Measurements from ENCODE around the gene CCZ1B.
"Not testable (repeated sequence)": the region's sequence is repeated elsewhere in the genome, so short reads cannot be mapped to it uniquely, and the experiment has no call there.

The CCZ1B gene

DNA sequence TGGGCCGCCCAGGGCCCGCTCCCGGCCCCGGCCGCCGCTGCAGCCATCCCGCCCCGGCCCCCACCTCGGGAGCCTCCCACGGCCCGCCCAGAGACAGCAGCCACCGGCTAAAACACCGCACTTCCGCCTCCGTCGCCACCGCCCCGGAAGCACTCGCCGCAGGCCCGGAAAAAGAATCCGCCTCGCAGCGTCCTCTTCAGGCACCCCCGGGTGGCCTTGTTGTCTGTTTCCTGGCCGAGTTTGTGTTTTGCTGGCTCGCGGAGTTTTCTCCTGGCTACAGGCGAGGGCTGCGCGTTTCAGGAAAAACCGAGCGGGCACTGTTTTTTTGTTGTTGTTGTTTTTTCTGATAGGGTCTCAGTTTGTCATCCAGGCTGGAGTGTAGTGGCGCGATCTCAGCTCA is at the start of gene CCZ1B:
Gene CCZ1B (minus strand): TSS at position 125 of the 400 bp plus-strand sequence. CDS start 78 bp downstream, at position 47.
- DNase-seq: peak; percentile 92

DNA sequence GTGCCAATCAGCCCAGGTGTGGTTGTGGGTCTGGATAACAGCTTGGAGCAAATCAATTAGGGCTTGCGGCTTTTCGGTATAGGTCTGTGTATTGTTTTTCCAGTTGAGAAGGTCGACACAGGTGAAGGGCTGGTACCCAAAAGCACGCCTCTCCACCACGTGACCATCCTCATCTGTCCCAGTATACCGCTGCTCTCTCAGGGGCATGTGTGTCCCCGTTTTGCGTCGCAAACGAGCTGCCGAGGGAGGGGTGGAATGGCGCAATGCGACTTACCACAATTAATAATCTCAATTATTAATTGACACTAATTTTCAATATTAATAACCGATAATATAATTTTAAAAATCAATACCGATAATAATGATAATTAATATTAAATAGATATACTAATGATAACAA is 48.9 kb upstream of the CCZ1B start:
- not testable (repeated sequence) for DNase-seq

DNA sequence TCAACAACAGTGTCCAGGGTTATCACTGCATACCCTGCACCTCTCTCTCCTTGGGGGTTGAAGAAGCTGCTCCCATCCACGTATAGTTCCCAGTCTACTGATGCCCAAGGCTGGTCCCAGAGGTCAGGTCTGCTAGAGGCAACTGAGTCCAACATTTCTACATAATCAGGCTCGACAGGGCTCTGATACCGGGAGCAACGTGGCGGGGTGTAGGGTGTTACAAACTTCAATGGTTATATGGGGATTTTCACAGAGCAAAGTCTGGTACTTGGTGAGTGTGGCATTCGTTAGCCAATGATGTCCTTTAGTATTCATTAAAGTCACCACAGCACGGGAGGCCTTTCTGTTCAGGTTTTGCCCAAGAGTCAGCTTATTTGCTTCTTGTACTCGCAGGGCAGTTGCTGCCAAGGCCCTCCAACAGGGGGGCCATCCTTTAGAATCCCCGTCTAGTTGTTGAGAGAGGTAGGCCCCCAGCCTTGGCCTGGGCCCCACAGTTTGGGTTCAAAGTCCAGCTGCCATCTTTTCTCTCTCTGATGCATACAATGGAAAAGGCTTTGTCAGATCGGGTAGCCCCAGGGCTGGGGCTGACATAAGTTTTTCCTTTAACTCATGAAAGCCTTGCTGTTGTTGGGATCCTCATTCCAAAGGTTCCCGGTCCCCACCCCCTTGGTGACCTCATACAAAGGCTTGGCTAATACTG is 46.3 kb upstream of the CCZ1B start:
- not testable (repeated sequence) for DNase-seq

DNA sequence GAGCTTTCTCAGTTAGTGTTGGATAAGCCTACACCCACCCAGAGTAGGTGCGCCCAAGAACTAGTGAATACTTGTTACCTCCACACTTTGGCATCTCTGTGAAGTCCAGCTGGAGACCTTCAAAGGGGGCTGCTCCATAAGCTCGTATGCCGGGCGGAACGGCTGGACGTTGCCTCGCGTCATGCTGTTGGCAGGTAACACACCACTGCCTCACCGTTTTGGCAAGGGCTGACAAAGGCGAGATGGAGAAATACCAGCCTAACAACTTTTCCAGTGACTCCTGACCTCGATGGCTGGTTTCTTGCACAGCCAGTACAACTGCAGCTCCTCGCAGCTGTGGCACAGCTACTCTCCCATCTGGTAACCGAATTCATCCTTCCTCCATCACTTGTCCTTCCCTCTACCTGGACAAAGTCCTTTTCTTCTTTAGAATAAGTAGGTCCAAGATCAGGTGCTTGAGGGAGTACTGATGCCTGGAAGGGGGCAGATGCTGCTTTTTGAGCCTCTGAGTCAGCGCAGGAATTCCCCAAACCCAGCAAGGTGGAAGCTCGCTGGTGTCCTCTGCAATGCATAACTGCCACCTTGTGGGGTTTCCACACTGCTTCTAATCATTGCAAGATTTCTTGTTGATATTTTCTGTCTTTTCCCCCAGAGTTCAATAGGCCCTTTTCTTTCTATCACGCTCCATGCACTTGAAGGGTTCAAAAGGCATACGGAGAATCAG is 45.5 kb upstream of the CCZ1B start:
- peak; percentile 14 for DNase-seq

DNA sequence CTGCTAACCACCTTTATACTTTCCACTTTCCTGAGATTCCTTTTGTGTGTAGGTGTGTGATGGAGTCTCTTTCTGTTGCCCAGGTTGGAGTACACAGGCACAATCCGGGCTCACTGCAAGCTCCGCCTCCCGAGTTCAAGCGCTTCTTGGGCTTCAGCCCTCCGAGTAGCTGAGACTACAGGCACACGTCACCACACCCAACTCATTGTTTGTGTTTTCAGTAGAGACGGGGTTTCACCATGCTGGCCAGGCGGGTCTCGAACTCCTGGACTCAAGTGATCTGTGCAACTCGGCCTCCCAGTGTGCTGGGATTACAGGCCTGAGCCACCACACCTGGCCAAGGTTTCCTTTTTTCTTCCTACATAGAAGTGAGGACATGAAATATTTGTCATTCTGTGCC is 38.7 kb upstream of the CCZ1B start:
- DNase-seq: not testable (repeated sequence)

DNA sequence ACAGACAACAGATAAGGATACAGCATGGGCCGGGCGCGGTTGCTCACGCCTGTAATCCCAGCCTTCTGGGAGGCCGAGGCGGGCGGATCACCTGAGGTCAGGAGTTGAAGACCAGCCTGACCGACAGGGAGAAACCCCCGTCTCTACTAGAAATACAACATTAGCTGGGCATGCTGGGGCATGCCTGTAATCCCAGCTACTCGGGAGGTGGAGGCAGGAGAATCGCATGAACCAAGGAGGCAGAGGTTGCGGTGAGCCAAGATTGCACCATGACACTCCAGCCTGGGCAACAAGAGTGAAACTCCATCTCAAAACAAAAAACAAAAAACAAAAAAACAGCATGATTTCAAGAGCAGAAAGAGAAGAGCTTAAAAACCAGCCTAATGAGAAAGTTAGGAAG is 38.1 kb upstream of the CCZ1B start:
- DNase-seq: not testable (repeated sequence)

DNA sequence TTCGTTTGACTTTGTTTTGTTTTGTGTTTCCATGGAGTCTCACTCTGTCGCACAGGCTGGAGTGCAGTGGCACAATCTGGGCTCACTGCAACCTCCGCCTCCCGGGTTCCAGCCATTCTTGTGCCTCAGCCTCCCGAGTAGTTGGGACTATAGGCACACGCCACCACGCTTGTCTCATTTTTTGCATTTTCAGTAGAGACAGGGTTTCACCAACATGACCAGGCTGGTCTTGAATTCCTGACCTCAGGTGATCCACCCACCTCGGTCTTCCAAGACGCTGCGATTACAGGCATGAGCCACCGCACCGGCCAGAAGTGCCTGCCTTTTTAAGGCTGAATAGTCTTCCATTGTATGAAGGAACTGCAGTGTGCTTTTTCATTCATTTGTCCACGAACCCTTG is 36.8 kb upstream of the CCZ1B start:
- DNase-seq: not testable (repeated sequence)

DNA sequence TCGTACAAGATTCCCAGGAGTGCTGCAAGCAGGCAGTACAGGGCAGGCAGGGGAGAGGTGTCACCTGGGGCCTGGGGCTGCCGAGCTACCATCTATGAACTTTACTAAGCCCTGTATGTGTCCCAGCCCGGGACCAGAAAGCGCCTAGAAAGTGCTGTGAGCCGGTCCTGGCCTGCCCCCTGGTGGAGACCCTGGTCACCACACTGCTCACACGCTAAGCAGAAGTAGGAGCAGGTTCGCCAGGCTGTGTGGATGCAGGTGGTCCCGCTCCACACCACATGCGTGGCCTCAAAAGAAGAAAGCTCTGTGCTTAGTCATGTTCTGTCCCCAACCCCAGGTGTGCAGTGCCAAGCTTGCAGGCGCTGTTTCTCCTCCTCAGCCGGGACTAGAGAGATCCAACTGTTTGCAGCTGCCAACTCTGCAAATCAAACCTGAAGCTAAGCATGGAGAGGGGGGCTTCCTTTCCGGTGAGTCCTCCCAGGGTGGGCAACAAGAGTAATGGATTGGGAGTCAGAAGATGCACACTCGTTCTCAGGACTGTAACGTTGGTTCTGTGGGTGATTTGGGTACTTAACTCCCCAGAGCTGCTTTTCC is 31.7 kb upstream of the CCZ1B start:
- DNase-seq: peak; percentile 79

DNA sequence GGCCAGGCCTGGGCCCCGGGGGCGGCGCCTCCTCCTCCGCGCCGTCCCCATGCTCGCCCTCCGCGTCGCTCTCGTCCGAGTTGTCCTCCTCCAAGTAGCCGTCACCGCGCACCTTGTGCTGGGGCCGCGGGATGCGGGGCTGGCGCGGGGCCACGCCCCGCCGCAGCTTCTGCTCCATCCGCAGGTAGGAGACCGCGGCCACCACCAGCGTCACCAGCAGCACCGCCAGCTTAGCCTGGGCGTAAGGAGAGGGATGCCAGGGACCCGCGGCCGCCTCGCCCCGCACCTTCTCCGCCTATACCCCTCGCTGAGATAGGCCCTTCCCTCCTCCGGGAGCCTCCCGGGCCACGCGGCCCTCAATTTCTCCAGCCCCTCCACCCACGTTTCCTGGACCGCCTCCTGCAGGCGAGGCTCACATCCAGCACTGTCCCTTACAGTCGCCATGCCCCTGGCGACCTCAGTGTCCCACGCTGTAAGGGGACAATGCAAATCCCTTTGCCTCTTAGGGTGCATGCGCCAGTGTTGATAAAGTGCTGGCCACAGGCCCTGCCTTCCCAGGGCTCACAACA is 29.6 kb upstream of the CCZ1B start:
- not testable (repeated sequence) for DNase-seq

DNA sequence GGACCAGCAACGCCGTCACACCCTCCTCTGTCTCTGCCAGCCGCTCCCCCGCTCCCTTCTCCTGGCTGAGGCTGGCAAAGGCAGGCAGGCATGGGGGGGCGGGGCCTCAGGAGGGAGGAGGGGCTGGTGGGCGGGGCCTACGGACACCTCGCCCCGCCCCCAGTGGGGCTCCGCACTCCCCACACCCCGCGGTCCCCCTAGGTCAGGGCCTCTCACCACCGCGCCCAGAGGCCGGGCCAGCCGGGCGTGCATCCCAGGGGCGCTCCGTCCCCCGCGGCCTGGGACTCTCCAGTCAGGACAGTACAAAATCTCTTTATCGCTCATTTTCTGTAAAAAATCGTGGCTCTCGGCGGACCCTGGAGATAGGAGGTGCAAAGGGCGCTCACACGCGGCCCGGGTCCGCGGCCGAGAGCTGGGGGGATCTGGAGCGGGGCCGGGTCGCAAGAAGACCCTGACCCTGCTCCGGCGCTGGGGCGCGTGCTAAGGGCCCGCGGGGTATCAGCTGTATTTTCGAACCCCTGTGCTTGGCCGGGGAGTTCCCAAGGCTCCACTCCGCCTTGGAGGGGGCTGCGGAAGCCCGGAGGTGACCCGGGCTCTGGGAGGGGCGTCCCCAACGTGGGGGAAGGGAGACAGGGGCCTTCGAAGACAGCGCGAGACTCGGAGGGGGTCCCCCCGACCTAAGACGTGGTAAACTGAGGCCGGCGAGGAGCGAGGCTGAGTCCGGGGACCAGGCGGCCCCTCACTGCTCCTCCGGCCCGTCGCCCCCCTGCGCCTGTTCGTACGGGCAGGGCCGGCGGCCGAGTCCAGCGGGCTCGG is 28.9 kb upstream of the CCZ1B start:
- not testable (repeated sequence) for DNase-seq

DNA sequence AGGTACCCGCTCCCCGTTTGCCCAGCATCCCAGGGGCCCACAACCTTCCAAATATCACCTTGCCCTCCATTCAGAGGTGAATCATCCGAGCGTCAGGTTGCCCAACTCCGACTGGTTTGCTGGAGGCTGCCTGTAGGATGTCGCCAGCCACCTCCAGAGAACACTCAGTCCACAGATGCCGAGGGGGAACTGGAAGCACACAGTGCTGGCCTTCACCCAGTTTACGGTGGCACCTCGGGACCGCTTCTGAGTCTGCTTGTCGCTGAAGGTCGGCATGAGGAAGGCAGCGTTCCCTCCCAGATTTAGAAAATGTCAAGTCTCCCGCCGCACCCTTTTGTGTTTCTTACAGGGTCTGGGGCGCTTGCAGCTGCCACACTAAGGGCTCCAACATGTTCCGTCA is 27.6 kb upstream of the CCZ1B start:
- DNase-seq: not testable (repeated sequence)

DNA sequence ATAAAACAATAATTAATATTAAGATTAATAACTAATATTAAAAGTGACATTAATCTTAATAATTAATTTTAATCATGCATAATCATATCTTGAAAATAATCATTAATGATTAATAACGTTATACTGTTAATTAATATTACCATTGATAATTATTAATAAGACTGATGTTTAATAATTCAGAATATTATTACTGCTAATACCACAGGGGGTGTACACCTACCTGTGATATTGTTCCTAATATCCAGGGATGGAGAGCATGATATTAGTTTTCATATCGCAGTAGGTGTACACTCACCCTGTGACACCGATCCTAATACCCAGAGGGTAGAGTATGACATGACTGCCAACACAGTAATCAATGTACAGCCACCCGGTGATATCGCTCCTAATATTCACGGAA is 23.1 kb upstream of the CCZ1B start:
- DNase-seq: not testable (repeated sequence)

DNA sequence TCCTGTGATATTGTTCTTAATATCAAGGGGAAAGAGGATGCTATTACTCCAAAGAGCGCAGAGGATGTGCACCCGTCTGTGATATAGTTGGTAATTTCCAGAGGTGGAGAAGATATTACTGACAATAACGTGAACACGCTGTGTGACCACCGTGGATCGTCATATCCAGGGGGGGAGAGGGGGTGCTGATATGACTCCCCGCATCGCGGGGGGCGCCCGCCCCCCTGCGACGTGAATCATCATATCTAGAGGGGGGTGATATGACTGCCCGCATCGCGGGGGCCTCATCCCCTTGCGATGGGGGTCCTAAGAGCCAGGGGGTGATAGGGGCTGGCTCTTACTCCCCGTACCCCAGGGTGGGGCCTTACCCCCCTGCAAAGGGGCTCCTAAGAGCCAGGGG is 21.7 kb upstream of the CCZ1B start:
- not testable (repeated sequence) for DNase-seq

DNA sequence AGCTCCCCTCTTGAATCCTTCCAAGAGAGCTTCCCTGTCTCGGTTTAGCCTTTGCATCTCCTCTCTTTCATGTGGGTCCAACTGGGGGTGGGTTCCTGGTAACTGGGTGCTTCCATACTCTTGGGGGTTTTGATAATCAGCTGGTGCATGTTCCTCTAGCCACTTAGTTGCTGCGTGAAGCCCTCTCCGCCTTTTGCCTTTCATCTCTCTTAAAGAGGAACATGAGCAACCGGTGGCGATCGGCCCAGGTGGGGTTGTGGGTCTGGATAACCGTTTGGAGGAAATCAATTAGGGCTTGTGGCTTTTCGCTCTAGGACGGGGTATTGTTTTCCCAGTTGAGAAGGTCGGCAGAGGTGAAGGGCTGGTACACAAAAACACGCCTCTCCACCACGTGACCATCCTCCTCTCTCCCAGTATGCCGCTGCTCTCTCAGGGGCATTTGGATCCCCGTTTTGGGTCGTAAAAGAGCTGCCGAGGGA is 19.9 kb upstream of the CCZ1B start:
- not testable (repeated sequence) for DNase-seq

DNA sequence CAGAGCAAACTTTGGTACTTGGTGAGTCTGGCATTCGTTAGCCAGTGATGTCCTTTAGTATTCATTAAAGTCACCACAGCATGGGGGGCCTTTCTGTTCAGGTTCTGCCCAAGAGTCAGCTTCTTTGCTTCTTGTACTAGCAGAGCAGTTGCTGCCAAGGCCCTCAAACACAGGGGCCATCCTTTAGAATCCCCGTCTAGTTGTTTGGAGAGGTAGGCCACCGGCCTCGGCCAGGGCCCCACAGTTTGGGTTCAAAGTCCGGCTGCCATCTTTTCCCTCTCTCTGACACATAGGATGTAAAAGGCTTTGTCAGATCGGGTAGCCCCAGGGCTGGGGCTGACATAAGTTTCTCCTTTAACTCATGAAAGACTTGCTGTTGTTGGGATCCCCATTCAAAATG is 17.6 kb upstream of the CCZ1B start:
- DNase-seq: not testable (repeated sequence)

DNA sequence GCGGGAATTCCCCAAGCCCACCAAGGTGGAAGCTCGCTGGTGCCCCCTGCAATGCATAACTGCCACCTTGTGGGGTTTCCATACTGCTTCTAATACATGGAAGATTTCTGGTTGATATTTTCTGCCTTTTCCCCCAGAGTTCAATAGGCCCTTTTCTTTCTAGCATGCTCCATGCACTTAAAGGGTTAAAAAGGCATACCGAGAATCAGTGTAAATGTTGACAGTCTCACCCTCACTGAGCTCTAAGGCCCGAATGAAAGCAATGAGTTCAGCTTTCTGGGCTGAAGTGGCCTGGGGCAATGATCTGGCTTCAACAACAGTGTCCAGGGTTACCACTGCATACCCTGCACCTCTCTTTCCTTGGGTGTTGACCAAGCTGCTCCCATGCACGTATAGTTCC is 17.0 kb upstream of the CCZ1B start:
- DNase-seq: not testable (repeated sequence)

DNA sequence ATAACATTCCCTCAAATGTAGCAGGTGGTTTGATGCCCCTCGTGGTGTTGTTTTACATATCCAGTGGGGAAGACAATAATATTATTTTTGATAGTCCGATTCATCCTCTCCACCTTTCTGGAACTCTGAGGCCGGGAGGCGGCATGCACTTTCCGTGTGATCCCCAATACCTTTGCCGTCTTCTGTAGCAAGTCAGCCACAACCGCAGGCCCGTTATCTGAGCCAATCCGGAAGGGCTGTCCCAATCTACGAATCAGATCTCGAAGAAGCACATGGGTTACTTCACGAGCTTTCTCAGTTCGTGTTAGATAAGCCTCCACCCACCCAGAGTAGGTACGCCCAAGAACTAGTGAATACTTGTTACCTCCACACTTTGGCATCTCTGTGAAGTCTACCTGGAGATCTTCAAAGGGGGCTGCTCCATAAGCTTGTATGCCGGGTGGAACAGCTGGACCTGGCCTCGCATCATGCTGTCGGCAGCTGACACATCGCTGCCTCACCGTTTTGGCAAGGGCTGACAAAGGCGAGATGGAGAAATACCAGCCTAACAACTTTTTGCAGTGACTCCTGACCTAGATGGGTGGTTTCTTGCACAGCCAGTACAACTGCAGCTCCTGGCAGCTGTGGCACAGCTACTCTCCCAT is 16.3 kb upstream of the CCZ1B start:
- DNase-seq: not testable (repeated sequence)

DNA sequence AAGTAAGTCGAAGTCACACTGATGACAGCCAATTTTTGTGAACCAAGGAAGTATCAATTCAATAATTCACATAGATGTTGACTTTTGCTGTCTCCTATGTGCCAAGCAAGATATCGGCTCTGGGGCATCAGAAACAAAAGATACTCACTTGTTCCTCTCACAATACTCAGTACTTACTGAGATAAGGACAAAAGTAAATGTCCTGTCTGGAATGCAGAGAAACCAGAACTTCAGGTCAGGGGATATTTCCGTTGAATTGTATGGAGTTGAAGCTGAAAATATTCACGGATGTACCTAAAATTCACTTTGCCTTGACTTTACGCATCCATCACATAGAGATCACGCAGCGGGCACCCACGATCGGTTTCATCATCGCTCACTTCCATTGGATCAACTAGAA is 11.0 kb upstream of the CCZ1B start:
- not testable (repeated sequence) for DNase-seq

DNA sequence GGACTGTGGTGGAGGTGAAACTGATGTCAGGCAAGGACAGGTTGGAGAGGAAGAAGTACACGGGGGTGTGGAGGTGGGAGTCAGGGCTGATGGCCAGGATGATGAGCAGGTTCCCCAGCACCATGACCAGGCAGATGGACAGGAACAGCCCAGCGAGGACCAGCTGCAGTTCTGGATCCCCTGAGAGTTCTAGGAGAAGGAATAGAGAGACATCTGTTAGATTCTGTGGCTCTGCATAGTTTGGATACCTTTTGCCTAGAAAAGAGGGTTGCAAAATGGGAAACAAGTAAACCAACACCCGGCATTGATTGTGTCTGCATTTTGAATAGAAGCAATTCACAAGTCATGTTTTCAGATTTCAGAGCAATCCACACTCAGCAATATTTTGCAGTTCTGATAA is 9.4 kb upstream of the CCZ1B start:
- not testable (repeated sequence) for DNase-seq

DNA sequence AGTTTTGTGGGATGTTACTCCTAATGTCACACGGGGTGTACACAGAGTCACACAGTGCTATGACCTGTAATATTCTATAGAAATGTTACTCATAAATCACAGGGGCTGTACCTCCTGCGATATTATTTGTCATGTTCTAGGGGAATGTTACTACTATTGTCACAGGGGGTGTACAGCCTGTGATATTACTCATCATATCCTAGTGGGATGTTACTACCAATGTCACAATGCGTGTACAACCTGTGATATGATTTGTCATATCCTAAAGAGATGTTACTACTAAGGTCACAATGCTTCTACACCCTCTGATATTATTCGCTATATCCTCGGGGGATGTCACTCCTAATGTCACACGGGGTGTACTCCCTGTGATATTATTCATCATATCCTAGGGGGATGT is 7.6 kb upstream of the CCZ1B start:
- DNase-seq: no peak

DNA sequence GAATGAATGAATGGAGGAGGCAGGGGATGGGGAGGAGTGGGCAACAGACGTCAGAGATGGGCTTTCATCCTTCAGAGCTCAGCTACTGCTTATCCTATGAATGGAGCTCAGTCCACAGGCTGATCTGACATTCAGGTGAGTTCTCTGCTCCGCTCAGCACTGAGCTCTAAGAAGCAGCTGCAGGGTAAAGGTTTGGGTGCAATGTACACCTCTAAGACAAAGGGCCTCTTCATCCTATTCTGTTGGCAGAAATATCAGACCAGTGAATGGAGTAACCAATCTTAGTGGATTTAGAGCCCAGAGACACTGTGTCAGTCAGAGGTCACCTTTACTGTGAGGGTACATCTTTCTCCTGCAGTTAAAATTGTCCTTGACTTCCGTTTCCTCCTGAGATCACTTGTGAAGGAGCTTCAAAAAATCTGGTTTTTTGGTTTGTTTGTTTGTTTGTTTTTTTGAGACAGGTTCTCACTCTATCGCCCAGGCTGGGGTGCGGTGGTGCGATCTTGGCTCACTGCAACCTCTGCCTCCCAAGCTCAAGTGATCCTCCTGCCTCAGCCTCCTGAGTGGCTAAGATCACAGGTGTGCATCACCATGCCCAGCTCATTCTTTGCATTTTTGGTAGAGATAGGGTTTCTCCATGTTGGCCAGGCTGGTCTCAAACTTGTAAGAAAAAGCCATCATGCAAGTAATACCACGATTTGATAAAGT is 5.1 kb upstream of the CCZ1B start:
- DNase-seq: no peak
